GM18870 (cell line): ENCODE data around the gene CHML.
"Not testable (repeated sequence)": the region's sequence is repeated elsewhere in the genome, so short reads cannot be mapped to it uniquely, and the experiment has no call there.

Experiments used
- ATAC-seq: cut with Tn5 transposase; IDR thresholded peaks from one replicate; pipeline ENCODE4 v1.9.1; 2021; ENCODE audit warnings: moderate library complexity; ENCODE audit not compliant: unreplicated experiment

The CHML gene, protein sequence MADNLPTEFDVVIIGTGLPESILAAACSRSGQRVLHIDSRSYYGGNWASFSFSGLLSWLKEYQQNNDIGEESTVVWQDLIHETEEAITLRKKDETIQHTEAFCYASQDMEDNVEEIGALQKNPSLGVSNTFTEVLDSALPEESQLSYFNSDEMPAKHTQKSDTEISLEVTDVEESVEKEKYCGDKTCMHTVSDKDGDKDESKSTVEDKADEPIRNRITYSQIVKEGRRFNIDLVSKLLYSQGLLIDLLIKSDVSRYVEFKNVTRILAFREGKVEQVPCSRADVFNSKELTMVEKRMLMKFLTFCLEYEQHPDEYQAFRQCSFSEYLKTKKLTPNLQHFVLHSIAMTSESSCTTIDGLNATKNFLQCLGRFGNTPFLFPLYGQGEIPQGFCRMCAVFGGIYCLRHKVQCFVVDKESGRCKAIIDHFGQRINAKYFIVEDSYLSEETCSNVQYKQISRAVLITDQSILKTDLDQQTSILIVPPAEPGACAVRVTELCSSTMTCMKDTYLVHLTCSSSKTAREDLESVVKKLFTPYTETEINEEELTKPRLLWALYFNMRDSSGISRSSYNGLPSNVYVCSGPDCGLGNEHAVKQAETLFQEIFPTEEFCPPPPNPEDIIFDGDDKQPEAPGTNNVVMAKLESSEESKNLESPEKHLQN

GRCh38 chr1:241640149-241640866, at the start of gene CHML, which contains the start of gene OPN3:
Gene CHML (minus strand): TSS chr1:241640369. CDS start chr1:241635766, 4,603 bp downstream.
Gene OPN3 (minus strand): TSS chr1:241640369. CDS start chr1:241640254, 115 bp downstream.
- ATAC-seq: peak; percentile 35

- ATAC-seq: no peak
Measured at GRCh38 chr1:241688940-241689368, 48.8 kb upstream of the CHML start.

GRCh38 chr1:241684108-241684507, 43.9 kb upstream of the CHML start:
- no peak for ATAC-seq

GRCh38 chr1:241682921-241683320, 42.8 kb upstream of the CHML start:
- ATAC-seq: no peak

- not testable (repeated sequence) for ATAC-seq
Measured at GRCh38 chr1:241681861-241682448, 41.8 kb upstream of the CHML start.

- ATAC-seq: no peak
Measured at GRCh38 chr1:241679961-241680360, 39.8 kb upstream of the CHML start.

- no peak for ATAC-seq
Measured at GRCh38 chr1:241679404-241679803, 39.2 kb upstream of the CHML start.

GRCh38 chr1:241678536-241678935, 38.4 kb upstream of the CHML start:
- ATAC-seq: no peak

- peak; percentile 94 for ATAC-seq
Measured at GRCh38 chr1:241677201-241677600, 37.0 kb upstream of the CHML start.

- ATAC-seq: no peak
Measured at GRCh38 chr1:241675983-241676382, 35.8 kb upstream of the CHML start.

GRCh38 chr1:241674805-241675384, 34.7 kb upstream of the CHML start:
- ATAC-seq: no peak

DNA sequence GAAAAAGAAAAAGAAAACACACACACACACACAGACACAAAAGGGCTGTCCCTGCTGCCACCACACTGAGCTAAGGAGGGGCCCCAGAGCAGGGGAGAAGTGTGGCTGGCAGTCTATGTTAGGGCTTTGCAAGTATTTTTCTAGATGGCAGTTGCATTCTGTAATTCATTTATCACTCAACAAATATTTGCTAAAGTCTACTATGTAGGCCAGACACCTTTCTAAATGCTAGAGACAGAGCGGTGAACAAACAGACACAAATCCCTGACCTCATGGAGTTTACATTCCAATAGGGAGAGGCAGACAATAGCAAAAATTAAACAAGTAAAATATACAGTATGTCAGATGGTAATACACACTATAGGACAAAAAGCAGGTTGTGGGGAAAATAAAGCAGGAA, 32.1 kb upstream of the CHML start:
- ATAC-seq: no peak

GRCh38 chr1:241666419-241666818, 26.2 kb upstream of the CHML start:
- no peak for ATAC-seq

GRCh38 chr1:241660424-241660972, 20.3 kb upstream of the CHML start:
- no peak for ATAC-seq

GRCh38 chr1:241659016-241659415, 18.8 kb upstream of the CHML start:
- ATAC-seq: not testable (repeated sequence)

DNA sequence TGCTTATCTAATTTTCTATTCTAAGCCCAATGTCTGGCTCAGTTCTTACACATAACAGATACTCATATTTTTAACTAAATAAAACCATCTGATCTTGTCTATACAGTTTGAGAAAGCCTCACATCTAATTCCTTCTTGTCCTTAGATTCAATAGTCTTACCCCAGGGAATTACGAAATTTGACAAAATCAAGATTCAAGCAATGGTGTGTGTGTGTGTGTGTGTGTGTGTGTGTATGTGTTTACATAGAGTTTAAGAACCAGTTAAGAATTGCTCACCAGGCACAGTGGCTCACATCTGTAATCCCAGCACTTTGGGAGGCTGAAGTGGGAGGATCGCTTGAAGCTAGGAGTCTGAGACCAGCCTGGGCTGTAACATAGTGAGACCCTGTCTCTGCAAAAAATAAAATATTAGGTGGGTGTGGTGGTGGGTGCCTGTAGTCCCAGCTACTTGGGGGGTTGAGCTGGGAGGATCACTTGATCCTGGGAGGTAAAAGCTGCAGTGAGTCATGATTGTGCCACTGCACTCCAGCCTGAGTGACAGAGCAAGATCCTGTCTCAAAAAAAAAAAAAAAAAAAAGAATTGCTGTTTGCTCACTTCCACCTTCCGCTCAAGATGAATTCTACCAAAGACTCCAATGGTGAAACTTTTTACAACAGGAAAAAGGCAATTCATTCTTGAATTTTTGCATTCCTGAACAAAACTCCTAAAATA, 18.1 kb upstream of the CHML start:
- ATAC-seq: no peak

- no peak for ATAC-seq
Measured at GRCh38 chr1:241654641-241655040, 14.5 kb upstream of the CHML start.

DNA sequence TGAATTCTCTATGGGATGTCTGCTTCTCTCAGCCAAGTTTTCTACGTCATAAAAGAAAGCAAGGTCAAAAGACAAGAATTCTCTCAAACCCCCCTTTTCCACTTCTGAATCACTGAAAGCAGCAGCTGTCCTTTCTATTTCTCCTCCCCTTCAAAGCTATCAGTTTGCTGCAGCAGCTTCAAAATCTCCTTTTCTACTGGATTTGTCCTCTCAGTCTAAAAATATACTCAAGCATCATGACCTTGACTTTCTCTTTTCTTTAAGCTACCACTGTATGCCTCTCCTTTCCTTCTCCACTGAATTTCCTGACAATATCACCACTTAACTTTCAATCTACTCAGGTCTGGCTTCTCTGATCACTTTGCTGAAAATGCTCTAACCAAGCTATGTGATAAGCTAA, 13.8 kb upstream of the CHML start:
- ATAC-seq: no peak

- no peak for ATAC-seq
Measured at GRCh38 chr1:241652012-241652411, 11.8 kb upstream of the CHML start, which contains the start of gene WDR64. Gene WDR64 (plus strand): TSS chr1:241652281. CDS start chr1:241652485, 204 bp downstream.

GRCh38 chr1:241648159-241648558, 8.0 kb upstream of the CHML start:
- no peak for ATAC-seq
